Mesendoderm (in vitro differentiated cells): Measurements from ENCODE around the gene LSR.

Source experiments
- DNase-seq: peaks from one replicate; pipeline ENCODE4 v3.0.0; 2013
- H2AK5ac ChIP-seq: 2 replicates; pipeline ENCODE4 v1.6.1; 2013; ENCODE audit warnings: low read length, inconsistent platforms
- H2BK120ac ChIP-seq: 2 replicates; pipeline ENCODE4 v1.6.1; 2013; ENCODE audit warnings: low read depth, mild to moderate bottlenecking, low read length, moderate library complexity, mixed read lengths
- H2BK15ac ChIP-seq: replicated peaks from 2 replicates; pipeline ENCODE4 v1.6.1; 2013; ENCODE audit warnings: low read depth, mild to moderate bottlenecking, moderate library complexity
- H2BK5ac ChIP-seq: 2 replicates; pipeline ENCODE4 v1.6.1; 2013; ENCODE audit warnings: low read length, inconsistent platforms
- H3K18ac ChIP-seq: 2 replicates; pipeline ENCODE4 v1.6.1; 2013; ENCODE audit warnings: mild to moderate bottlenecking, low read length, mixed read lengths
- H3K23ac ChIP-seq: one replicate; pipeline ENCODE4 v1.6.1; 2013; ENCODE audit warnings: low read length
- H3K27ac ChIP-seq: 2 replicates; pipeline ENCODE4 v1.5.1; 2013; ENCODE audit warnings: low read depth, mild to moderate bottlenecking, inconsistent platforms, low read length, moderate library complexity
- H3K27me3 ChIP-seq: 2 replicates; pipeline ENCODE4 v1.6.1; 2013; ENCODE audit warnings: low read length, control low read depth, mild to moderate bottlenecking, inconsistent platforms; ENCODE audit not compliant: insufficient read depth, poor library complexity
- H3K36me3 ChIP-seq: 2 replicates; pipeline ENCODE4 v1.6.1; 2013; ENCODE audit warnings: low read length, inconsistent platforms; ENCODE audit not compliant: control insufficient read depth, insufficient read depth
- H3K4ac ChIP-seq: one replicate; pipeline ENCODE4 v1.6.1; 2013; ENCODE audit warnings: low read depth, mild to moderate bottlenecking, low read length, moderate library complexity
- H3K4me1 ChIP-seq: 2 replicates; pipeline ENCODE4 v1.6.1; 2013; ENCODE audit warnings: low read depth, low read length, inconsistent platforms; ENCODE audit not compliant: control insufficient read depth
- H3K4me2 ChIP-seq: 2 replicates; pipeline ENCODE4 v1.6.1; 2013; ENCODE audit warnings: low read length
- H3K4me3 ChIP-seq: 2 replicates; pipeline ENCODE4 v1.5.1; 2013; ENCODE audit warnings: mild to moderate bottlenecking, low read length
- H3K56ac ChIP-seq: one replicate; pipeline ENCODE4 v1.6.1; 2013; ENCODE audit warnings: low read length
- H3K79me1 ChIP-seq: 2 replicates; pipeline ENCODE4 v1.6.1; 2013; ENCODE audit warnings: low read length, inconsistent platforms
- H3K79me2 ChIP-seq: 2 replicates; pipeline ENCODE4 v1.6.1; 2013; ENCODE audit warnings: mild to moderate bottlenecking, low read length; ENCODE audit not compliant: control insufficient read depth, insufficient read depth
- H3K9ac ChIP-seq: 2 replicates; pipeline ENCODE4 v1.6.1; 2013; ENCODE audit warnings: low read length, inconsistent platforms
- H4K5ac ChIP-seq: one replicate; pipeline ENCODE4 v1.6.1; 2013; ENCODE audit warnings: low read length
- H4K8ac ChIP-seq: one replicate; pipeline ENCODE4 v1.6.1; 2013; ENCODE audit warnings: low read depth, mild to moderate bottlenecking, control low read depth, low read length, moderate library complexity
- WGBS: extraction: QIAGEN DNeasy Blood & Tissue Kit; methylation state at CpG from one replicate; pipeline ENCODE4 v1.1.7; 2013; ENCODE audit warnings: low lambda C conversion rate, missing lambda C conversion rate; ENCODE audit not compliant: insufficient coverage; ENCODE audit errors: extremely low coverage; 5-methylcytosine and 5-hydroxymethylcytosine counted together

Gene LSR

DNA sequence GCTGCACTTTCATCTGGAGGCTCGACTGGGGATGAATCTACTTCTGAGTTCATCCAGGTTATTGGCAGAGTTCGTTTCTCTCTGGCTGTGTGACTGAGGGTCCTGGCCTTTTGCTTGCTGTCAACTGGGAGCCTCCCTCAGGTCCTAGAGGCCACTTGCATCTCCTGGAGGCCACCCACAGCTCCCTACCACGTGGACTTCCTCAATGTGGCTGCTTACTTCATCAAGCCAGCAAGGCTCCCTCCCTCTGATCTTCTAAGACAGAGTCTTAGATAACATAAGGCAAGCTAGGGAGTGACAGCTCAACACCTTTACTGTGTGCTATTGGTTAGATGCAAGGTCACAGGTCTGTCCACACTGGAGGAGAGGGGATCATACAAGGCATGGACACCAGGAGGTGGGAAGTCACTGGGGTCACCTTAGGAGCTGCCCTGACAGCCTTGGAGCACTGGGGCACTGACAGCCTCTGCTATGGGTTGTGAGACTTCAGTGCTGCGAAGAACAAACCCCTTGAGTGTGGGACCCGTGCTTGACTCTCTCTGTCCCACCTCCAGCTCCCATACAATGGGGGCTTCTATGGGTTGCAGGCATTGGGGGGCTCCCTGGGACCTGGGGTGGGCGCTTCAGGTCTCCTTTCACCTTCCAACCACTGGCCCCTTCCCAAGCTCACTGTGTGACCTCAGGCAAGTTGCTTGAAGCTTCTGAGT is 25.6 kb upstream of the LSR start:
- H4K5ac ChIP-seq, result no peak overlapping the region
- H2AK5ac ChIP-seq, result no peak overlapping the region
- no peak overlapping the region for H3K18ac ChIP-seq
- H3K4me3 ChIP-seq, result no peak overlapping the region
- H3K4me2 ChIP-seq, result no peak overlapping the region
- no peaks in the 10 kb centered on the region for H3K79me1 ChIP-seq
- no peak overlapping the region for H3K27ac ChIP-seq
- H3K56ac ChIP-seq, result no peak overlapping the region
- no peak overlapping the region for H2BK120ac ChIP-seq
- no peak overlapping the region for H3K23ac ChIP-seq
- no peak overlapping the region for H3K9ac ChIP-seq
- H3K27me3 ChIP-seq, result no peaks in the 10 kb centered on the region
- no peaks in the 10 kb centered on the region for H3K79me2 ChIP-seq
- no peak overlapping the region for H4K8ac ChIP-seq
- H2BK15ac ChIP-seq, result no peak overlapping the region
- H3K4me1 ChIP-seq, result no peaks in the 10 kb centered on the region
- no peak overlapping the region for H3K4ac ChIP-seq
- no peak for DNase-seq
- WGBS, result no CpG with 5 or more reads among the region's 6 CpGs
- H3K36me3 ChIP-seq, result no peaks in the 10 kb centered on the region
- H2BK5ac ChIP-seq, result no peak overlapping the region

DNA sequence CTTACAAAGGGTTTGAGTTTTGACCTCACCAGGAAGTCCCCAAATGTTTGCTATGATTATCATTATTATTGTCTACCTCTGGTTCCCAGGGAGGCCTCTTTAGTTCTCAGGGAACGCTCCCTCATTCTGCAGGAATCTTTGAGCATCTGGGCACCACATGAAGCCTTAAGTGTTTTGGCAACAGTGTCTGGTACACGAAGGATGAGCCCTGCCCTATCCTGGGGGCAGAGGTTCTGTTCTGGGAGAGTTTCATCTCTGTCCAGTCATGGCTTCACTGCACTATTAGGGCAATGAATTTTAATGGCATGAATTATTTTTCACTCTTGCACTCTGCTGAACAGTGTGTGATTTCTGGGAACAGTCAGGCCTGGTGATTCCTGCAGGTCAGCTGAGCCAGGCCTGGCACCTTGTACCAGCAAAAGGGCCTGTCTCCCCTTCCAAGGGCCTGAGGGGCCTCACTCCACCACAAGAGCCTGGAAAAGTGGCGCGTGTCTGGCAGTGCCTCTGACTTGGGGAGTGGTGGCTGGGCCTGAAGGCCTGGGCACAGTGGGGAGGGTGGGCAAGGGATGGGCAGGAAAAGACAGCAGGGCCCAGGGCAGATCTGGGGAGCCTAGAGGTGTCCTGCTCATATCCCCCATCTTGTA is 24.8 kb upstream of the LSR start:
- Histone ChIP-seq H3K4ac (no peak overlapping the region), H3K27me3 (no peaks in the 10 kb centered on the region), H3K4me1 (no peaks in the 10 kb centered on the region), H4K5ac (no peak overlapping the region), H3K4me2 (no peak overlapping the region), H3K9ac (no peak overlapping the region), H2BK120ac (no peak overlapping the region), H3K4me3 (no peak overlapping the region), H2BK15ac (no peak overlapping the region), H2AK5ac (no peak overlapping the region), H3K23ac (no peak overlapping the region), H3K36me3 (no peaks in the 10 kb centered on the region), H4K8ac (no peak overlapping the region), H3K56ac (no peak overlapping the region), H3K27ac (no peak overlapping the region), H3K79me2 (no peaks in the 10 kb centered on the region), H2BK5ac (no peak overlapping the region), H3K18ac (no peak overlapping the region), H3K79me1 (no peaks in the 10 kb centered on the region)
- no peak for DNase-seq
- WGBS, result no CpG with 5 or more reads among the region's 4 CpGs

DNA sequence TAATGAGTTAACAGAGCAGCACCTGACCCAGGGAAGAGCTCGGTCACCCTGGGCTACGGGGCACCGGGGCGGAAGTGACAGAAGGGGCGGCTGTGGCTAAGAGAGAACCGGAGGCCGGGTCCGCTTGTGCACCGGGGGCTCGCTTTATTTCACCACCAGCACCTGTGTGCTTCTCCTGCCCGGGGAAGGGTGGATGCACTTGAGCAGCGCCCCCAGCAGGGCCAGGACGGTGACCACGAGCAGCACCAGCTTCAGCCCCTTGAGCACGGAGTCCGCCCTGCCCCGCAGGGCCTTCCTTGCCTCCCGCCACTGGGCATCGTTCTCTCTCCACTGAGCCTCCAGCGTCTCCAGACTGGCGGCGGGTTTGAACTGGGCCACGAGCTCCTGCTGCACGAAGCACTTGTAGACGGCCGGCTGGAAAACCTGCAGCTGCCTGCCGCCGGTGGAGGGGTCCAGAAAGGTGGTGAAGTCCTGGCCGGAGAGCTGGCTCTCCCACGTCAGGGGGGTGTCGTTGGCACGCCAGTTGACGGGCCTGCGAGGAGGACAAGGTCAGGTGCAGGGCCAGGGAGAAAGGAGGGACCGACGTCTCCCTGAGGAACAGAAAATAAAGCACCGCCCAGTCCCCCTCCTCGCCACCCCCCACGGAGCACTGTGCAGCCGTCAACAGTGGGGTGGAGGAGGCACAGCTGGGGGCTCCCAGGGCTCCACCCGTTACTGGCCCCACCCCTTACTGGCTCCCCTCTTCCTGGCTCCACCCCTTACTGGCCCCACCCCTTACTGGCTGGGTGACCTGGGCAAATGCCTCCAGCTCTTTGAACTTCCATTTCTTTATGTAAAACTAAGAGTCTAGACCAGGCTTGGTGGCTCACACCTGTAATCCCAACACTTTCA is 23.9 kb upstream of the LSR start:
- Histone ChIP-seq H3K79me2 (no peaks in the 10 kb centered on the region), H2BK120ac (no peak overlapping the region)

DNA sequence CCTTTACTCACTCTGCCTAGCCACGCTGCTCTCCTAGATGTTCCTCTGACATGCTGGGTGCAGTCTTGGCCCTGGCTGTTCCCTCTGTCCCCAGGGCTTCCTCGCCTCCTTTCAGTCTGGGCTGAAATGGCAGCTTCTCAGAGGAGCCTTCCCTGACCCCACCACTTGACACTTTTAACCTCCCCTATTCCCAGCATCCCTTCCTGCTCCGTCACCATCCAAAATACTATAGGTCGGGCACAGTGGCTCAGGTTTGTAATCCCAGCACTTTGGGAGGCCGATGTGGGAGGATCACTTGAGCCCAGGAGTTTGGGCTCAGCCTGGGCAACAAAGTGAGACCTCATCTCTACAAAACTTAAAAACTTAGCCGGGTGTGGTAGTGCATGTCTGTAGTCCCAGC is 22.9 kb upstream of the LSR start:
- no peaks in the 10 kb centered on the region for H3K4me1 ChIP-seq
- H3K9ac ChIP-seq, result no peak overlapping the region
- no CpG with 5 or more reads among the region's 6 CpGs for WGBS
- no peak overlapping the region for H2BK120ac ChIP-seq
- H3K23ac ChIP-seq, result no peak overlapping the region
- H3K36me3 ChIP-seq, result no peaks in the 10 kb centered on the region
- H4K5ac ChIP-seq, result no peak overlapping the region
- no peaks in the 10 kb centered on the region for H3K27me3 ChIP-seq
- H3K79me2 ChIP-seq, result no peaks in the 10 kb centered on the region
- H2BK5ac ChIP-seq, result no peak overlapping the region
- no peak overlapping the region for H3K4ac ChIP-seq
- H3K79me1 ChIP-seq, result no peaks in the 10 kb centered on the region
- H2AK5ac ChIP-seq, result no peak overlapping the region
- H4K8ac ChIP-seq, result no peak overlapping the region
- no peak overlapping the region for H2BK15ac ChIP-seq
- no peak overlapping the region for H3K4me2 ChIP-seq
- no peak overlapping the region for H3K27ac ChIP-seq
- no peak overlapping the region for H3K4me3 ChIP-seq
- DNase-seq, result no peak
- no peak overlapping the region for H3K56ac ChIP-seq
- no peak overlapping the region for H3K18ac ChIP-seq

More for the DNA sequence above, 23.9 kb upstream of the LSR start:
- Histone ChIP-seq H3K9ac (no peak overlapping the region), H3K27ac (no peak overlapping the region), H3K27me3 (no peaks in the 10 kb centered on the region), H3K56ac (no peak overlapping the region), H3K36me3 (no peaks in the 10 kb centered on the region), H2BK5ac (no peak overlapping the region), H4K5ac (no peak overlapping the region), H3K18ac (no peak overlapping the region), H3K4ac (no peak overlapping the region), H3K4me3 (no peak overlapping the region), H2BK15ac (no peak overlapping the region), H3K4me1 (no peaks in the 10 kb centered on the region), H3K23ac (no peak overlapping the region), H3K4me2 (no peak overlapping the region), H4K8ac (no peak overlapping the region), H3K79me1 (no peaks in the 10 kb centered on the region), H2AK5ac (no peak overlapping the region)
- DNase-seq, result no peak
- WGBS, result no CpG with 5 or more reads among the region's 41 CpGs

GRCh38 chr19:35226748-35227147 is 22.1 kb upstream of the LSR start:
- H4K8ac ChIP-seq, result no peak overlapping the region
- no peak for DNase-seq
- H2BK120ac ChIP-seq, result no peak overlapping the region
- no peak overlapping the region for H2BK15ac ChIP-seq
- no peak overlapping the region for H4K5ac ChIP-seq
- H3K18ac ChIP-seq, result no peak overlapping the region
- no peak overlapping the region for H3K9ac ChIP-seq
- H3K27me3 ChIP-seq, result no peaks in the 10 kb centered on the region
- H3K79me2 ChIP-seq, result no peaks in the 10 kb centered on the region
- H3K79me1 ChIP-seq, result no peaks in the 10 kb centered on the region
- no peaks in the 10 kb centered on the region for H3K4me1 ChIP-seq
- H3K56ac ChIP-seq, result no peak overlapping the region
- H3K4ac ChIP-seq, result no peak overlapping the region
- H2AK5ac ChIP-seq, result no peak overlapping the region
- no peak overlapping the region for H3K23ac ChIP-seq
- no CpG with 5 or more reads among the region's 5 CpGs for WGBS
- no peak overlapping the region for H3K4me2 ChIP-seq
- no peak overlapping the region for H2BK5ac ChIP-seq
- H3K4me3 ChIP-seq, result no peak overlapping the region
- no peak overlapping the region for H3K27ac ChIP-seq
- no peaks in the 10 kb centered on the region for H3K36me3 ChIP-seq
